Activated CD4-positive, alpha-beta T cell treated with anti-CD3 and anti-CD28 coated beads, Interleukin-2, amount 50 U/mL, for 24 hours (primary cell): ENCODE data around the gene C12orf57.

Experiments used
- DNase-seq, 2 donors: peaks; one replicate each; pipeline ENCODE4 v3.0.0-alpha.2; 2020; ENCODE audit warnings: low read depth in 1 of 2, low spot score in 1 of 2

Gene C12orf57

GRCh38 chr12:6987956-6988553 is 44.2 kb downstream of the C12orf57 start:
- DNase-seq: no peak
